GM18499 (cell line): ENCODE measurements around the gene TGIF2LY.
"Not testable (repeated sequence)": the region's sequence is repeated elsewhere in the genome, so short reads cannot be mapped to it uniquely, and the experiment has no call there.

Experiments used
- ATAC-seq: cut with Tn5 transposase; IDR thresholded peaks from one replicate; pipeline ENCODE4 v1.9.1; 2021; ENCODE audit warnings: moderate number of reproducible peaks; ENCODE audit not compliant: insufficient read depth, unreplicated experiment

TGIF2LY gene

GRCh38 chrY:3578767-3579166, at the start of gene TGIF2LY:
Gene TGIF2LY, plus strand, starts transcription at chrY:3579067. Its CDS starts 178 bp downstream, at chrY:3579245.
- ATAC-seq = not testable (repeated sequence)
